Epidermal melanocyte (primary cell): Measurements from ENCODE around the gene CNOT8.
"Not testable (repeated sequence)": the region's sequence is repeated elsewhere in the genome, so short reads cannot be mapped to it uniquely, and the experiment has no call there.

ENCODE experiments used
- DNase-seq: peaks from one replicate; pipeline ENCODE4 v3.0.0; 2011; ENCODE audit warnings: low spot score; ENCODE audit not compliant: insufficient read length

CNOT8 gene

DNA sequence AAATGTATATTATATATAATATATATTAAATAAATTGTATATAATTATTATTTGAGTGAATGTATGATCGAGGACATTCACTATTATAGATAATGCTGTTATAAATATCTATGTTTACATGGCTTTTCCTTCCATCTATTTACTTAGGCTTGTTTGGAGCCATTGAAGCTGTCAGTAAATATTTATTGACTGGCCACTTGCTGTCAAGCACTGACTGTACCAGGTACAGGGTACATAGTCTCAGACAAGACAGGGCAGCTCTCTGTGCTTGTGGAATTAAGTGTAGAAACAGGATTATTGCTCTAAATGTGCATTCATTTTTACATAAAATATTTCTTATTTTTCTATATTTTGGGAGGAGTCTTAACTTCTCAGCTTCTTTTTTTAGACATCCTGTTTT is 24.4 kb upstream of the CNOT8 start:
- DNase-seq = no peak

GRCh38 chr5:154835701-154836052 is 22.8 kb upstream of the CNOT8 start:
- DNase-seq = not testable (repeated sequence)

DNA sequence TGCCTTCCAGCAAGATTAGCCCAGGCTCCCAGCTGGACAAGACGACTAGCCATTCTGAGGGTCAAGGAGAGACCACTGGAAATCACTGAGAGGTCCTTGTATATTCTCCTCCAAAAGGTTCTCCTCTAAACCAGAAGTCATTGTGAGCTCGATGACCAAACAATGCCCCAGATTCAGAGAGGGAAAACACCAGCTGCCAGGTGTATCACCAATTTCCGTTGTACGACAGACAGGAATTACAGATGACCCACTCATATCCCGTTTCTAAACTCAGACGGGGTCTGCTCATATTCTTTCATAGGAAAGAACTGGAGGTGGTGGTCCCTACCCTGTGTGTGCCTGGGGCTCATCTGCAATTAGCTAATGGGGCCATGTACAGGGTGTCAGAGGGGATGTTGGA is 22.2 kb upstream of the CNOT8 start:
- DNase-seq = no peak

DNA sequence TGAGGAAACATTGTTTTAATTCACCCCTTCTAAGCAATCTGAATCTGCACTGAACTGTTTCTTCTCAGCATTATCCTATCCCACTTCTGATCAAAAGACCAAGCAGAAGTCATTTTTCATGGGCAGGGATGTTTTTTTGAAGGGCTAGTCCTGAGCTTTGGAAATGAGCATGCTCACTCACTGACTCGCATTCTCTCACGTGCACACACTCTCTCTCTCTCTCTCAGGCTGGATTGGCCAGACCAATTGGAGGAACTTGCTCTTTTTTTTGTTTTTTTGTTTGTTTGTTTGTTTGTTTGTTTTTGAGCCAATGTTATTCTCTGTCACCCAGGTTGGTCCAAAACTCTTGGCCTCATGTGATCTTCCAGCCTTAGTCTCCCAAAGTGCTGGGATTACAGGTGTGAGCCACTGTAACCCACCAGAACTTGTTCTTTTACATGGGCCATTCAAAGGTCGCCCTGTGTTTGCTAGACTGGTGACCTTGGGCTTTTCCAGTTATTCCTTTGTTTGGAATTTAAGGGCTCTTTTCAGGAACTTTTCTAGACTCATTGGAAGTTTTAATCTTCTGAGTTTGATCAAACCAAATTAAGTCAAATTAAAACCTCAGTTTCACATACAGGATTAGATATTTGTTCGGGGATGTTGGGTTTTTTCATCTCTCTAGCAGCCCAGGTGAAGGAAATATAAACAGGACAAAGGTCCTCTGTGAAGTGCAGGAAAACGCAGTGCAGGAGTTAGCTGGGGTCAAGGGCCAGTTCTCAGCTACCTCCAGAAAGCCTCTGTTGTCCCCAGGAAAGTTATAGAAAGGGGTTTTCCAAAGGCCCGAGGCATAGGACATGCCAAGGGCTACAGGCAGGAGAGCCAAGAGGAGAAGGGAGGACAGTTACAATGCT is 21.2 kb upstream of the CNOT8 start:
- no peak for DNase-seq

- DNase-seq = no peak
Measured at GRCh38 chr5:154840435-154841272, 17.8 kb upstream of the CNOT8 start.

DNA sequence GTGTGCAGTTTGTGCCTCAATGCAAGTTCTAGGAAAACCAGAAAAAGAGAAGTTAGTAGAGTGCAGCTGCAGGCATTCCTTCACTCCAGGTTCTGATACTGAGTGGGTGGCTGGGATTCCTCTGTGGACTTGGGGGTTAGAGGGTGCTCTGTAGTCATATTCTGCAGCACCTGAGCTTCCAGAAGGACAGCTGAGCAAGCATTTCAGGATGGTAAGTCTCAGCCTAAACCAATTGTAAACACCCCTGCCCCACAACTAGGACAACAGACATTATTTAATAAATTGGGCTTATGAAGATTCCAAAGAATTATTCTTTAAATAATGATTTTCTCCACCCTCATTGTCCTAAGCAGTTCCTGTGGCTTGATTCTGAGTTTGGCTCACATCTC is 17.2 kb upstream of the CNOT8 start:
- no peak for DNase-seq

GRCh38 chr5:154842689-154843530 is 15.5 kb upstream of the CNOT8 start:
- DNase-seq = no peak

DNA sequence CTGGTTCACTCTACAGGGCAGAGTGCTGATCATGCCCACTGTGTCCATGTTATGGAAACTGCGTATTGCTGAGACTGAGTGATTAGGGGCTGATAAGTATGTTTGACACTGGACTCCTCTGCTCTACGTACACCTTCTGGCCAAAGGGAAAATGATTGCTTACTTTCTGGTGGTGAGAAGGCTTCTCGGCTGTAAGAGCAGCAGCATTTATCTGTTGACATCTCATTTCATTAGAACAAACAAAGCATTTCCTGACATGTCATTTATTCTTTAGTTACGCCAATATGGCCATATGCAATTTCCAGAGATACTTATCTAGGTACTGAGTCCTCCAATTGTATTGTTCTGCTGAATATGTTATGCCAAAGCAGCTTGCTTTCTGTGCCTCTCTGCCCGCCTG is 13.6 kb upstream of the CNOT8 start:
- DNase-seq = no peak

DNA sequence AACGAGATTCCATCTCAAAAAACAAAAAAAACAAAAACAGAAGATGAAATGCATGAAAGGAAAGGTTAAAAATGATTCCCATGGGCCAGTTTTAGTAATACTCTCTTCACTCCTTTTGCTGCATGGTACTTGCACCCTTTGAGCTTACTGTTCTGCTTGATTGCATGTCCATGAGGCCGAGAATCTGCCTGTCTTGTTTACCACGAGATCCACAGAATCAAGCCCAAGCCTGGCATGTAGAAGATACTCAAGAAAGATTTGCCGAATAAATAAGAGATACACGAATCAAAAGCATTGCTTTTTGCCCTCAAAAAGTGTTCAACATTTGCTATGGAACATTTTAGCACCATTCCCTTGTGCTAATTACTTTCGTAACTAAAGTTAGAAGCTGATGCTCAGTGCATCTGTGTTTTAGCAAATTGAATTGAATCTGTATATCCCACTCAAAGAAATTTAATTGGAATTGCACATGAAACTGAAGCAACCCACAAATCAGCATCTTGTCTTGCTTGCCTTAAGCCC is 9.1 kb upstream of the CNOT8 start:
- no peak for DNase-seq

DNA sequence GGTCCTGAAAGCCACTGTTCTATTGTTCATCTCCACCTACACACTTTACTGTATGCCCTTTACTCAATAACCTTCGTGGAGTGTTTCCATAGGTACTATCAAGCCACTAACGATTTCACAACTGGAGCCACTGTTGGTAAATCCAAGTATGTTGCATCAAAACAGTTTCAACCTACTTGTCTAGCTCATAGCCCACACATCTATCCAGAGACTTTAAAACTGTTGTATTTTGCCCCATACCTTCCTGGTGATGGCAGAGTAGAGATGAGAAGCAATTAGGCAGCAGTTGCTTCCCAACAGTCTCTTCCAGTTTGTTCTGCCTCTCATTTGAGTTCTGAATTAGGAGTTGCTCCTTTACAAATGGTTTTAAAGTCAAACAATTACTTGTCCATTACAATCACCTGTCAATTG is 8.6 kb upstream of the CNOT8 start:
- DNase-seq = no peak

DNA sequence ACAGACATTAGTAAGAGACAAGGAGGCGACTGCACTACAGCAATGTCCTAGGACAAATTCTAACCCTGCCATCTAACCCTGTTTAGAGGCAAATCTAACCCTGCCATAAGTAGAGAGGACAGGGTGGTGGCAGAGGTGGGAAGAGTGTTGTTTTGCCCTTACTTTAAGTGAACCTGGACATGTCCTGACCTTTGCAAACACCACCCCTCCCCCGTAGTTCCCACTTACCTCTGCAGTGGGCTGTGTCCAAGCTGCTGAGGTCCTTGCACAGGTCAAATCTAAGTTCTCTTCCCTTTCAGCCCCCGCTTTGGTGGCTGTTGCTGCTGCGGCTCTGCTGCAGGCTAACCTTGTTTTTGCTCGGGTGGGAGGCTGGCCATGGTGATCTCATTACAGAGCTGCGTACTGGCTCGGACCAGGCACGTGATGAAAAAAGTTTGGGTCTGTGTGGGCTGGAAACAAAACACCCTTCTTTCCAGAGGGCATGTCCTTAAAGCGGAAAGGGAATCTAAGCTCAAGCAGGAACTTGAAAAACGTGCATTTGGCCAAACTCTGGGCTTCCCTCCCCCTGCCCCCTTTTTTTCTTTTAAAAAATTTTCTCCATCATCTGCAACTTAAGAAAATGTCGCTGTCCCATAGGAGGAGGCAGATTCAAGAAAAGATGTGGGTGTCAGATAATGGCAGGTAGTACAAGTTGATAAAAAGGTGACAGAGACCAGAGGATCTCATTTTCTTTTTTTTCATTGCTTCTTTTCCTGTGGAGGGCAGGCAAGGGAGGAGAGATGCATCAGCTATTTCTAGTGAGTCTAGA is 8.0 kb upstream of the CNOT8 start, which contains the start of gene FAXDC2:
Gene FAXDC2, minus strand, starts transcription at position 349 of the 808 bp plus-strand sequence. CDS start 12,425 bp downstream, outside the sequence.
- DNase-seq = peak; percentile 86

DNA sequence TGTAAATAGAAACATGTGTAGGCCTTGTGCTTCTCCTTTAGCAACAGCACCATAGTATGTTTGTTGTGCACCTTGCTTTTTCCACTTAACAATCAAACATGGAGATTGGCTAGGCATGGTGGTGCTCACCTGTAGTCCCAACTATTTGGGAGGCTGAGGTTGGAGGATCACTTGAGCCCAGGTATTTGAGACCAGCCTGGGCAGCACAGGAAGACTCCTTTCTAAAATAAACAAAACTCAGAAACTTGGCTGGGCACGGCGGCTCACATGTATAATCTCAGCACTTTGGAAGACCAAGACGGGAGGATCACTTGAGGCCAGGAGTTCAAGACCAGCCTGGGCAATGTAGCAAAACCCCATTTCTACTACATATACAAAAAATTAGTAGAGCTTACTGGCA is 7.1 kb upstream of the CNOT8 start:
- DNase-seq = no peak

GRCh38 chr5:154857530-154858296 is 714 bp upstream of the CNOT8 start:
- peak; percentile 76 for DNase-seq

- no peak for DNase-seq
Measured at GRCh38 chr5:154858972-154859871, 795 bp downstream of the CNOT8 start.

- no peak for DNase-seq
Measured at GRCh38 chr5:154860123-154860522, 1.7 kb downstream of the CNOT8 start.

- no peak for DNase-seq
Measured at GRCh38 chr5:154860765-154861164, 2.3 kb downstream of the CNOT8 start.

- no peak for DNase-seq
Measured at GRCh38 chr5:154861946-154862345, 3.5 kb downstream of the CNOT8 start.

- no peak for DNase-seq
Measured at GRCh38 chr5:154862766-154863165, 4.3 kb downstream of the CNOT8 start.
